ENCODE measurements around the gene DIAPH3.
A peak's percentile ranks its signal among the peaks of the same experiment; 100 is the strongest.

DIAPH3 gene

DNA sequence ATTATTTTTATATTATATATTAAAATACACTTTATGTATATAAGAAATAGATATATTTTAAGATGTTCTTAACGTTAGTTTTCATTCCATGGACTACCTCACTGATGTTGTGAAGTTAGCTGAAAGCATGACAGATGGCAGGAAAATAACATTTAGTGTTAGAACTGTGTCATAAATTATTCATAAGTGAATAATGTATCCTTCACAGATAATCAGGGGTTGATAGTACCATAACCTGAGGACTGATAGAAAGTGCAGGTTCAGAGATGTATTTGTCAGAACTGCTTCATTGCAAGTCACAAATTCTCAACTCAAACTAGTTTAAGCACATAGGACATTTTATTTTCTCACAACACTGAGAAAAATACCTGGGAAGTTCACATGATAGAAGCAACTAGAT is 14.6 kb upstream of the DIAPH3 start:
- H3K27ac ChIP-seq = no peak overlapping the region
- TF ChIP-seq ZFX (IDR thresholded peaks at IDR 0.05) = no peak
- TF ChIP-seq, protein P1, sequence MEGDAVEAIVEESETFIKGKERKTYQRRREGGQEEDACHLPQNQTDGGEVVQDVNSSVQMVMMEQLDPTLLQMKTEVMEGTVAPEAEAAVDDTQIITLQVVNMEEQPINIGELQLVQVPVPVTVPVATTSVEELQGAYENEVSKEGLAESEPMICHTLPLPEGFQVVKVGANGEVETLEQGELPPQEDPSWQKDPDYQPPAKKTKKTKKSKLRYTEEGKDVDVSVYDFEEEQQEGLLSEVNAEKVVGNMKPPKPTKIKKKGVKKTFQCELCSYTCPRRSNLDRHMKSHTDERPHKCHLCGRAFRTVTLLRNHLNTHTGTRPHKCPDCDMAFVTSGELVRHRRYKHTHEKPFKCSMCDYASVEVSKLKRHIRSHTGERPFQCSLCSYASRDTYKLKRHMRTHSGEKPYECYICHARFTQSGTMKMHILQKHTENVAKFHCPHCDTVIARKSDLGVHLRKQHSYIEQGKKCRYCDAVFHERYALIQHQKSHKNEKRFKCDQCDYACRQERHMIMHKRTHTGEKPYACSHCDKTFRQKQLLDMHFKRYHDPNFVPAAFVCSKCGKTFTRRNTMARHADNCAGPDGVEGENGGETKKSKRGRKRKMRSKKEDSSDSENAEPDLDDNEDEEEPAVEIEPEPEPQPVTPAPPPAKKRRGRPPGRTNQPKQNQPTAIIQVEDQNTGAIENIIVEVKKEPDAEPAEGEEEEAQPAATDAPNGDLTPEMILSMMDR (conservative IDR thresholded peaks at IDR 0.05) = no peak

- TF ChIP-seq ZFX (IDR thresholded peaks at IDR 0.05) = no peak
- TF ChIP-seq, protein P1 (conservative IDR thresholded peaks at IDR 0.05) = no peak
- no peak overlapping the region for H3K27ac ChIP-seq
These were observed 11.8 kb upstream of the DIAPH3 start for GRCh38 chr13:60175571-60175970.

- no peak overlapping the region for H3K27ac ChIP-seq
- TF ChIP-seq, protein P1 (conservative IDR thresholded peaks at IDR 0.05) = no peak
- TF ChIP-seq ZFX (IDR thresholded peaks at IDR 0.05) = no peak
These were observed 10.4 kb upstream of the DIAPH3 start for GRCh38 chr13:60174113-60174512.

- no peak for TF ChIP-seq ZFX (IDR thresholded peaks at IDR 0.05)
- TF ChIP-seq, protein P1 (conservative IDR thresholded peaks at IDR 0.05) = no peak
- H3K27ac ChIP-seq = no peak overlapping the region
These were observed 8.4 kb upstream of the DIAPH3 start for GRCh38 chr13:60172111-60172510.

GRCh38 chr13:60170414-60170813 is 6.7 kb upstream of the DIAPH3 start:
- TF ChIP-seq, protein P1 (conservative IDR thresholded peaks at IDR 0.05) = no peak
- no peak for TF ChIP-seq ZFX (IDR thresholded peaks at IDR 0.05)
- no peak overlapping the region for H3K27ac ChIP-seq

GRCh38 chr13:60169239-60170031 is 5.7 kb upstream of the DIAPH3 start:
- H3K27ac ChIP-seq = no peak overlapping the region
- TF ChIP-seq, protein P1 (conservative IDR thresholded peaks at IDR 0.05) = peak; percentile 24
- no peak for TF ChIP-seq ZFX (IDR thresholded peaks at IDR 0.05)

DNA sequence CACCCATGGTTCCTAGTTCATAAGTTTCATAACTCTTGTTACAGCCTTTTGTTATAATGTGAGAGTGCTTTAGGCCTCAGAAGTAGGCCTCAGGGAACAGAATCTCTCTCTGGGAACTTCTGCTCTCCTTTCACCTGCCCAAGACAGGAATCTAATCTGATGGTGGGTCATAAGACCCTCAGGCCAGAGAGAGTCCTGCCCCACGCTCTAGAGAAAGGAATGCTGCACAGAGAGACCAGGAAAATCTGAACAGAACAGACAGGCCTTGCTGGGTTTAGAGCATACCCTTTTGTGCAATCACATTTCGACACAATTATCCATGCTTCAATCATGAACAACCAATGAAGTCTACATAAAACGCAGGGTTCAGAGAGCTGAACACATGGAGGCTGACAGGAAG is 3.4 kb upstream of the DIAPH3 start:
- TF ChIP-seq, protein P1 (conservative IDR thresholded peaks at IDR 0.05) = no peak
- TF ChIP-seq ZFX (IDR thresholded peaks at IDR 0.05) = no peak
- no peak overlapping the region for H3K27ac ChIP-seq

Measured in C4-2B (cell line).